SK-N-SH (cell line): ENCODE results near the gene PHLDB2. TPM values are rescaled to one million over a fixed set of nuclear protein-coding genes. Genes with fewer than 3 reads are reported as not detected.

Experiments used
- CTCF ChIA-PET: fragments of 300-600, 350-600 bp; formaldehyde crosslinking; extraction: SDS; loops from one replicate; lab custom pipeline; 2021; lab: Yijun Ruan, JAX
- POLR2A ChIA-PET: fragments of 350-600 bp; sonication (Branson Sonifier 250); formaldehyde crosslinking; extraction: SDS; loops from one replicate; lab custom pipeline; 2020; ENCODE audit warnings: antibody characterized with exemption, inconsistent platforms; lab: Yijun Ruan, JAX
- DNase-seq: peaks from one replicate; pipeline ENCODE4 v3.0.0; 2012
- H2AFZ ChIP-seq: fragments of 200-600 bp; sonication (generic); 2 replicates; pipeline ENCODE4 v1.8.1; 2016; ENCODE audit warnings: antibody characterized with exemption, mild to moderate bottlenecking, low read depth
- H3F3A ChIP-seq: fragments of 200-600 bp; sonication (generic); replicated peaks from 2 replicates; pipeline ENCODE3; 2016; ENCODE audit warnings: antibody characterized with exemption, mild to moderate bottlenecking; ENCODE audit not compliant: insufficient read depth
- H3K27ac ChIP-seq, 2 experiments: fragments of 200-500 bp in 1 of 2; fragments of 200-600 bp in 1 of 2; sonication (Bioruptor generic) in 1 of 2; sonication (generic), shearing (Covaris generic) in 1 of 2; 2 replicates each; pipeline versions ENCODE4 v1.5.1 to v1.6.1; 2014 to 2016; ENCODE audit warnings: low read depth in 2 of 2, inconsistent platforms in 1 of 2, low read length in 1 of 2, mild to moderate bottlenecking in 1 of 2, mixed read lengths in 1 of 2
- H3K27me3 ChIP-seq: fragments of 200-600 bp; sonication (generic), shearing (Covaris generic); 2 replicates; pipeline ENCODE4 v1.6.1; 2016; ENCODE audit warnings: mixed run types; ENCODE audit not compliant: insufficient read depth
- H3K36me3 ChIP-seq, 2 experiments: fragments of 200-500 bp in 1 of 2; fragments of 200-600 bp in 1 of 2; sonication (Bioruptor generic) in 1 of 2; sonication (generic) in 1 of 2; replicated peaks in 1 of 2; 2 replicates each; pipeline versions ENCODE3 to v1.5.1; 2014 to 2016; ENCODE audit warnings: low read length in 1 of 2, mild to moderate bottlenecking in 1 of 2; ENCODE audit not compliant: insufficient read depth in 2 of 2, control insufficient read depth in 1 of 2
- H3K4me1 ChIP-seq, 2 experiments: fragments of 200-500 bp in 1 of 2; fragments of 200-600 bp in 1 of 2; sonication (Bioruptor generic) in 1 of 2; sonication (generic), shearing (Covaris generic) in 1 of 2; 2 replicates each; pipeline versions ENCODE4 v1.5.1 to v1.6.1; 2014 to 2016; ENCODE audit warnings: low read depth in 1 of 2, low read length in 1 of 2, mixed run types in 1 of 2; ENCODE audit not compliant: insufficient read depth in 2 of 2, control insufficient read depth in 1 of 2
- H3K4me2 ChIP-seq: fragments of 200-600 bp; sonication (generic), shearing (Covaris generic); 2 replicates; pipeline ENCODE4 v1.6.1; 2017; ENCODE audit warnings: mixed run types
- H3K4me3 ChIP-seq, 2 experiments: fragments of 200-500 bp in 1 of 2; fragments of 200-600 bp in 1 of 2; sonication (Bioruptor generic) in 1 of 2; sonication (generic), shearing (Covaris generic) in 1 of 2; 2 replicates each; pipeline versions ENCODE4 v1.5.1 to v1.8.1; 2014 to 2016; ENCODE audit warnings: low read depth in 2 of 2, inconsistent platforms in 1 of 2, low read length in 1 of 2, mild to moderate bottlenecking in 1 of 2, mixed read lengths in 1 of 2, moderate library complexity in 1 of 2
- H3K79me2 ChIP-seq: fragments of 200-600 bp; sonication (generic); 2 replicates; pipeline ENCODE4 v1.8.1; 2017; ENCODE audit warnings: mild to moderate bottlenecking; ENCODE audit not compliant: insufficient read depth
- H3K9ac ChIP-seq: fragments of 200-600 bp; sonication (generic); 2 replicates; pipeline ENCODE4 v1.6.1; 2017; ENCODE audit warnings: mixed run types
- H3K9me2 ChIP-seq: fragments of 200-600 bp; sonication (generic); 2 replicates; pipeline ENCODE4 v1.6.1; 2017; ENCODE audit warnings: mixed run types
- H3K9me3 ChIP-seq: fragments of 200-600 bp; sonication (generic); 2 replicates; pipeline ENCODE4 v1.6.1; 2017; ENCODE audit warnings: mixed run types, mild to moderate bottlenecking, moderate library complexity
- H4K20me1 ChIP-seq: fragments of 200-600 bp; sonication (generic); 2 replicates; pipeline ENCODE4 v1.6.1; 2017; ENCODE audit warnings: mild to moderate bottlenecking, mixed run types; ENCODE audit not compliant: insufficient read depth
- EP300 ChIP-seq, 2 experiments: IDR thresholded peaks; 2 replicates each; pipeline versions ENCODE4 v1.4.0 to v1.6.1; 2012; ENCODE audit warnings: borderline replicate concordance in 1 of 2, low read depth in 1 of 2, low read length in 1 of 2
- EZH2phosphoT487 ChIP-seq: fragments of 200-600 bp; sonication (generic); IDR thresholded peaks from 2 replicates; pipeline ENCODE4 v1.6.1; 2017; ENCODE audit warnings: low read depth, mixed run types, mild to moderate bottlenecking, antibody characterized with exemption, moderate library complexity, borderline replicate concordance
- FOXJ3 ChIP-seq: sonication (generic); formaldehyde crosslinking; IDR thresholded peaks from 2 replicates; pipeline ENCODE4 v1.5.1; 2020; ENCODE audit warnings: mild to moderate bottlenecking, missing genetic modification reagents
- GABPA ChIP-seq: IDR thresholded peaks from 2 replicates; pipeline ENCODE4 v1.4.0; 2012; ENCODE audit warnings: low read depth, mild to moderate bottlenecking
- MEF2A ChIP-seq: IDR thresholded peaks from 2 replicates; pipeline ENCODE4 v1.4.0; 2012; ENCODE audit warnings: low read depth, borderline replicate concordance
- MXI1 ChIP-seq: IDR thresholded peaks from 2 replicates; pipeline ENCODE4 v1.6.1; 2012; ENCODE audit warnings: mild to moderate bottlenecking, low read depth, low read length, improper control_type of control experiment
- NRF1 ChIP-seq: IDR thresholded peaks from 2 replicates; pipeline ENCODE4 v1.6.1; 2012; ENCODE audit warnings: low read depth, mild to moderate bottlenecking, low read length
- POLR2AphosphoS5 ChIP-seq: IDR thresholded peaks from 2 replicates; pipeline ENCODE4 v1.6.1; 2012; ENCODE audit warnings: low read depth, low read length
- RAD21 ChIP-seq: IDR thresholded peaks from 2 replicates; pipeline ENCODE4 v1.6.1; 2012; ENCODE audit warnings: mild to moderate bottlenecking, low read length
- RFX5 ChIP-seq: IDR thresholded peaks from 2 replicates; pipeline ENCODE4 v1.6.1; 2012; ENCODE audit warnings: mild to moderate bottlenecking, improper control_type of control experiment, low read length
- SMC3 ChIP-seq: IDR thresholded peaks from 2 replicates; pipeline ENCODE4 v1.6.1; 2012; ENCODE audit warnings: low read depth, low read length, improper control_type of control experiment
- WGBS: methylation state at CpG from one replicate; pipeline ENCODE4 v1.1.6; 2017; ENCODE audit warnings: low lambda C conversion rate; 5-methylcytosine and 5-hydroxymethylcytosine counted together
- polyA plus RNA-seq, 3 experiments: library from polyadenylated mRNA; depleted of rRNA; stranded (reverse); fragments of >200 nt; gene quantifications; 2 replicates each; pipeline ENCODE4 v1.2.3, GENCODE V29; 2012
- TF ChIP-seq, protein P1 (sequence below): IDR thresholded peaks from 2 replicates; pipeline ENCODE4 v1.6.1; 2012; ENCODE audit warnings: mild to moderate bottlenecking, low read depth, low read length, moderate library complexity
- TF ChIP-seq, protein P2 (sequence below): fragments of 150-350 bp; IDR thresholded peaks from 2 replicates; pipeline ENCODE4 v1.6.1; 2017; ENCODE audit warnings: antibody characterized with exemption, low read length, low read depth, borderline replicate concordance
- TF ChIP-seq, protein P3 (sequence below): IDR thresholded peaks from 2 replicates; pipeline ENCODE4; 2012
- TF ChIP-seq, protein P4 (sequence below): IDR thresholded peaks from 2 replicates; pipeline ENCODE4 v1.4.0; 2012; ENCODE audit warnings: low read depth, borderline replicate concordance
- TF ChIP-seq, protein P5 (sequence below): IDR thresholded peaks from 2 replicates; pipeline ENCODE4 v1.4.0; 2012; ENCODE audit warnings: low read depth

Gene PHLDB2
- polyA plus RNA-seq, 1 of the 3 experiments (the other 2 are of a cell fraction), result 18.0 TPM

DNA sequence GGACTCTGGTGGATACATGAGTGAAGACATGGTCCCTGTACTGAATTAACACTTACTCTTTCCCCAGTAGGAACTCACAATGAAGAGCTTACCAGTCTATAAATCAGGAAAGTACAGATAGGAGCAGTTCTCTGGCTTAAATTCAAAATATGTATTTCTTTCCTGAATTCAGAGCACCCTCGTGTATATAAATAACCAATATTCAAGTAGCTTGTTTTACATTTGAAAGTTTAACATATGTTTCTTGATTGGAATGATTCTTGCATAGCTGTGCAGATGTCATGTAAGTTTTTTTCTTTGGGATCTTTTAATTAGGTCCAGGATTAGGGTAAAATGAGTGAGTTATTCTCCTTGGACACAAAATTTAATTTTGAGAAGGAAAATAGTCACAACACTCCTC lies 160.7 kb downstream of the PHLDB2 start:
- POLR2A ChIA-PET, result no interaction called here
- CTCF ChIA-PET, result interaction anchor here (0.9 kb wide), 1 partner anchor 52 kb away, joined by 3 read pairs; no protein-coding TSS in a partner anchor
- 91% methylated on average over 1 of the region's 1 CpG for WGBS
- Histone ChIP-seq H3K36me3 (no peaks in the 10 kb centered on the region), H3K4me2 (no peak overlapping the region), H3K4me1 (peaks cover 0 to 8% of the 10 kb centered on the region in 2 experiments; a peak in 2 of 4 replicates), H4K20me1 (no peaks in the 10 kb centered on the region), H3F3A (no peaks in the 10 kb centered on the region), H3K9me3 (no peaks in the 10 kb centered on the region), H3K9me2 (no peaks in the 10 kb centered on the region), H3K9ac (no peak overlapping the region), H2AFZ (no peak overlapping the region), H3K27me3 (no peaks in the 10 kb centered on the region), H3K79me2 (no peaks in the 10 kb centered on the region), H3K27ac (no peak overlapping the region), H3K4me3 (no peak overlapping the region)
- TF ChIP-seq, protein P1, sequence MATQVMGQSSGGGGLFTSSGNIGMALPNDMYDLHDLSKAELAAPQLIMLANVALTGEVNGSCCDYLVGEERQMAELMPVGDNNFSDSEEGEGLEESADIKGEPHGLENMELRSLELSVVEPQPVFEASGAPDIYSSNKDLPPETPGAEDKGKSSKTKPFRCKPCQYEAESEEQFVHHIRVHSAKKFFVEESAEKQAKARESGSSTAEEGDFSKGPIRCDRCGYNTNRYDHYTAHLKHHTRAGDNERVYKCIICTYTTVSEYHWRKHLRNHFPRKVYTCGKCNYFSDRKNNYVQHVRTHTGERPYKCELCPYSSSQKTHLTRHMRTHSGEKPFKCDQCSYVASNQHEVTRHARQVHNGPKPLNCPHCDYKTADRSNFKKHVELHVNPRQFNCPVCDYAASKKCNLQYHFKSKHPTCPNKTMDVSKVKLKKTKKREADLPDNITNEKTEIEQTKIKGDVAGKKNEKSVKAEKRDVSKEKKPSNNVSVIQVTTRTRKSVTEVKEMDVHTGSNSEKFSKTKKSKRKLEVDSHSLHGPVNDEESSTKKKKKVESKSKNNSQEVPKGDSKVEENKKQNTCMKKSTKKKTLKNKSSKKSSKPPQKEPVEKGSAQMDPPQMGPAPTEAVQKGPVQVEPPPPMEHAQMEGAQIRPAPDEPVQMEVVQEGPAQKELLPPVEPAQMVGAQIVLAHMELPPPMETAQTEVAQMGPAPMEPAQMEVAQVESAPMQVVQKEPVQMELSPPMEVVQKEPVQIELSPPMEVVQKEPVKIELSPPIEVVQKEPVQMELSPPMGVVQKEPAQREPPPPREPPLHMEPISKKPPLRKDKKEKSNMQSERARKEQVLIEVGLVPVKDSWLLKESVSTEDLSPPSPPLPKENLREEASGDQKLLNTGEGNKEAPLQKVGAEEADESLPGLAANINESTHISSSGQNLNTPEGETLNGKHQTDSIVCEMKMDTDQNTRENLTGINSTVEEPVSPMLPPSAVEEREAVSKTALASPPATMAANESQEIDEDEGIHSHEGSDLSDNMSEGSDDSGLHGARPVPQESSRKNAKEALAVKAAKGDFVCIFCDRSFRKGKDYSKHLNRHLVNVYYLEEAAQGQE, result no peak
- TF ChIP-seq MXI1 (no peak), EZH2phosphoT487 (no peak), GABPA (no peak), RFX5 (no peak)
- TF ChIP-seq, protein P2, sequence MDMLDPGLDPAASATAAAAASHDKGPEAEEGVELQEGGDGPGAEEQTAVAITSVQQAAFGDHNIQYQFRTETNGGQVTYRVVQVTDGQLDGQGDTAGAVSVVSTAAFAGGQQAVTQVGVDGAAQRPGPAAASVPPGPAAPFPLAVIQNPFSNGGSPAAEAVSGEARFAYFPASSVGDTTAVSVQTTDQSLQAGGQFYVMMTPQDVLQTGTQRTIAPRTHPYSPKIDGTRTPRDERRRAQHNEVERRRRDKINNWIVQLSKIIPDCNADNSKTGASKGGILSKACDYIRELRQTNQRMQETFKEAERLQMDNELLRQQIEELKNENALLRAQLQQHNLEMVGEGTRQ, result no peak
- DNase-seq, result no peak

DNA sequence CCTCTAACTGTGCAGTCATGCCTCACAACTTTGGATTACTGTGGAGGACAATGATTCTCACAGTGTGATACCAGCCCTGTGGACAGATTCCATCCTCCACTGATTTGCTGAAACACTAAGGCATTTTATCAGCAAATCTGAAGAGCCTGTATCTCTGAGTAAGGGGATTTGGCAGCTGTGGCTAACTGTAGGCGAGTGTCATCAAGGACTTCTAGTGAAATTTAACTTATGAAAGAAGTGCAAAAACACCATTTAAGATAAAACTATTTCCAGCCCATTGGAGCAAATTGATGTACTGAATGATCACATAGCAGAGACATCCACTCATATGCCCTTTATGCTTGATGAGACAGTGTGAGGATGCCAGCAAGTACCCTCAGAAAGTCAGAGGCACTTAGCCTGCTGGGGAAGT lies 161.6 kb downstream of the PHLDB2 start:
- TF ChIP-seq, protein P3, sequence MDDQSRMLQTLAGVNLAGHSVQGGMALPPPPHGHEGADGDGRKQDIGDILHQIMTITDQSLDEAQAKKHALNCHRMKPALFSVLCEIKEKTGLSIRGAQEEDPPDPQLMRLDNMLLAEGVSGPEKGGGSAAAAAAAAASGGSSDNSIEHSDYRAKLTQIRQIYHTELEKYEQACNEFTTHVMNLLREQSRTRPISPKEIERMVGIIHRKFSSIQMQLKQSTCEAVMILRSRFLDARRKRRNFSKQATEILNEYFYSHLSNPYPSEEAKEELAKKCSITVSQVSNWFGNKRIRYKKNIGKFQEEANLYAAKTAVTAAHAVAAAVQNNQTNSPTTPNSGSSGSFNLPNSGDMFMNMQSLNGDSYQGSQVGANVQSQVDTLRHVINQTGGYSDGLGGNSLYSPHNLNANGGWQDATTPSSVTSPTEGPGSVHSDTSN, result no peak
- TF ChIP-seq MXI1, result no peak
- TF ChIP-seq POLR2AphosphoS5, result no peak
- TF ChIP-seq FOXJ3 (CRISPR knock-in tag), result no peak
- no peak for TF ChIP-seq SMC3
- no peak for TF ChIP-seq MEF2A
- TF ChIP-seq EP300 (IDR thresholded peaks at IDR 0.05; ENCODE audit: borderline replicate concordance in 1 of 2, low read depth in 1 of 2, low read length in 1 of 2), result no peak
- no peak for TF ChIP-seq GABPA
- no peak for TF ChIP-seq NRF1
- TF ChIP-seq, protein P4, sequence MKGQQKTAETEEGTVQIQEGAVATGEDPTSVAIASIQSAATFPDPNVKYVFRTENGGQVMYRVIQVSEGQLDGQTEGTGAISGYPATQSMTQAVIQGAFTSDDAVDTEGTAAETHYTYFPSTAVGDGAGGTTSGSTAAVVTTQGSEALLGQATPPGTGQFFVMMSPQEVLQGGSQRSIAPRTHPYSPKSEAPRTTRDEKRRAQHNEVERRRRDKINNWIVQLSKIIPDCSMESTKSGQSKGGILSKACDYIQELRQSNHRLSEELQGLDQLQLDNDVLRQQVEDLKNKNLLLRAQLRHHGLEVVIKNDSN, result no peak
- TF ChIP-seq, protein P5, sequence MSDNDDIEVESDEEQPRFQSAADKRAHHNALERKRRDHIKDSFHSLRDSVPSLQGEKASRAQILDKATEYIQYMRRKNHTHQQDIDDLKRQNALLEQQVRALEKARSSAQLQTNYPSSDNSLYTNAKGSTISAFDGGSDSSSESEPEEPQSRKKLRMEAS, result no peak
- TF ChIP-seq RAD21, result no peak
- TF ChIP-seq, all 33 proteins: peak for 0
- Histone ChIP-seq H3K79me2 (no peaks in the 10 kb centered on the region), H3K4me2 (no peak overlapping the region), H3K27ac (no peak overlapping the region), H3K4me3 (no peak overlapping the region; a peak in 1 of 4 replicates), H3K4me1 (peaks cover 0 to 4% of the 10 kb centered on the region in 2 experiments; a peak in 2 of 4 replicates), H4K20me1 (no peaks in the 10 kb centered on the region), H3K27me3 (no peaks in the 10 kb centered on the region), H3K36me3 (no peaks in the 10 kb centered on the region), H3K9me3 (no peaks in the 10 kb centered on the region), H3F3A (no peaks in the 10 kb centered on the region), H3K9ac (no peak overlapping the region), H2AFZ (no peak overlapping the region), H3K9me2 (no peaks in the 10 kb centered on the region)
- ChIA-PET CTCF (no interaction called here), POLR2A (no interaction called here)
- 80% methylated on average over 1 of the region's 1 CpG for WGBS
- no peak for DNase-seq
